MM.1S (cell line): ENCODE measurements around the gene PRKCA.

ENCODE experiments used
- EZH2 ChIP-seq: fragments of 300-600 bp; sonication (generic); optimal IDR thresholded peaks from 2 replicates; pipeline ENCODE3; 2017; ENCODE audit warnings: low read depth, mild to moderate bottlenecking, antibody characterized with exemption, low read length, mixed read lengths
- TF ChIP-seq, protein P1 (sequence below): fragments of 300-600 bp; sonication (generic); IDR thresholded peaks from 2 replicates; pipeline ENCODE4 v1.5.1; 2016; ENCODE audit warnings: antibody characterized with exemption, low read length, mixed read lengths

DNA sequence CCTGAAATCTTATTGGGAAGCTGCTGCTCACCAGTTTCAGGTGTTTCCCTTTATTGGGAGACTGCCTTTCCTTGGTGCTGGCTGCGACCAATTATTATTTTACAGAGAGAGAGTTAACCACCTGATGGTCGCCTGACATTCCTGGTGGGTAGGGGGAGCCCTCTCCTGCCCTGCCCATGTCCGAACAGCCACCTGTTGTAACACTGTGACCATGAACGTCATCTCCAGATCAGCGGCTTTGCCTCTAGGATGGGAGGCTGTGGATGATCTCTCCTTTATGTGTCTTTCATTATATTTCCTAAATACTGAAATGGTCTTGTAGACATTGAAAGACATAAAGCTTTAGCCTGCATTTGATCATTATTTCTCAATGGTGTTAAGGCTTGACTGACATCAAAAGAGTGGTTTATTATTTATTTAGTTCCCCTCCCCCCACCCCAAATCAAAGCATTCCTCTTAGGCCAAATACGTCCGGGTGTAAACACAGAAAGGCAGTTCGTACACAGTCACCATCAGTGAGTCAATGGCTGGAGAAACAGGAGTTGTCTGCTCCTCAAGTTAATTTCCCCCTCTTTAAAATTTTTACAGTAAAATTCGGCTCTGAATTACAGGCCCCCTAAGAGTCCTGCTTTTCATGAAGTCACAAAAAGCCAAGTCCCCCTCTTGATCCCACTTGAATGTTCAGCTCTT, 474.7 kb downstream of the PRKCA start:
- TF ChIP-seq, protein P1, sequence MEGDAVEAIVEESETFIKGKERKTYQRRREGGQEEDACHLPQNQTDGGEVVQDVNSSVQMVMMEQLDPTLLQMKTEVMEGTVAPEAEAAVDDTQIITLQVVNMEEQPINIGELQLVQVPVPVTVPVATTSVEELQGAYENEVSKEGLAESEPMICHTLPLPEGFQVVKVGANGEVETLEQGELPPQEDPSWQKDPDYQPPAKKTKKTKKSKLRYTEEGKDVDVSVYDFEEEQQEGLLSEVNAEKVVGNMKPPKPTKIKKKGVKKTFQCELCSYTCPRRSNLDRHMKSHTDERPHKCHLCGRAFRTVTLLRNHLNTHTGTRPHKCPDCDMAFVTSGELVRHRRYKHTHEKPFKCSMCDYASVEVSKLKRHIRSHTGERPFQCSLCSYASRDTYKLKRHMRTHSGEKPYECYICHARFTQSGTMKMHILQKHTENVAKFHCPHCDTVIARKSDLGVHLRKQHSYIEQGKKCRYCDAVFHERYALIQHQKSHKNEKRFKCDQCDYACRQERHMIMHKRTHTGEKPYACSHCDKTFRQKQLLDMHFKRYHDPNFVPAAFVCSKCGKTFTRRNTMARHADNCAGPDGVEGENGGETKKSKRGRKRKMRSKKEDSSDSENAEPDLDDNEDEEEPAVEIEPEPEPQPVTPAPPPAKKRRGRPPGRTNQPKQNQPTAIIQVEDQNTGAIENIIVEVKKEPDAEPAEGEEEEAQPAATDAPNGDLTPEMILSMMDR: no peak
- no peak for TF ChIP-seq EZH2
